K562 (cell line): ENCODE results near the gene CAMK2G. TPM values are rescaled to one million over a fixed set of nuclear protein-coding genes. Genes with fewer than 3 reads are reported as not detected.
A peak's percentile ranks its signal among the peaks of the same experiment; 100 is the strongest.

Experiments used
- BMI1 ChIP-seq: fragments of 150-350 bp; IDR thresholded peaks from 2 replicates; pipeline ENCODE4 v1.6.1; 2014; ENCODE audit warnings: low read length
- BRD4 ChIP-seq: fragments of 200-600 bp; sonication (generic); IDR thresholded peaks from 2 replicates; pipeline ENCODE4 v1.6.1; 2017; ENCODE audit warnings: inconsistent platforms
- BRF1 ChIP-seq: IDR thresholded peaks from 3 replicates; pipeline ENCODE4 v1.6.1; 2011; ENCODE audit warnings: borderline replicate concordance, mild to moderate bottlenecking; ENCODE audit not compliant: insufficient read length; ENCODE audit errors: extremely low read depth
- CBFA2T2 ChIP-seq: fragments of 450-650 bp; conservative IDR thresholded peaks from 2 replicates; pipeline ENCODE4 v1.6.1; 2017; ENCODE audit warnings: mild to moderate bottlenecking
- EP400 ChIP-seq: fragments of 450-650 bp; IDR thresholded peaks from 2 replicates; pipeline ENCODE4 v1.6.1; 2017; ENCODE audit warnings: antibody characterized with exemption, mild to moderate bottlenecking, moderate library complexity
- FOXP1 ChIP-seq: sonication (generic); formaldehyde crosslinking; IDR thresholded peaks from 2 replicates; pipeline ENCODE4 v1.8.0; 2022; ENCODE audit warnings: mild to moderate bottlenecking, missing genetic modification reagents
- GABPB1 ChIP-seq: sonication (generic); formaldehyde crosslinking; IDR thresholded peaks from 2 replicates; pipeline ENCODE4 v1.8.0; 2022; ENCODE audit warnings: mild to moderate bottlenecking, missing genetic modification reagents
- HDAC1 ChIP-seq, 2 experiments: fragments of 450-650 bp; IDR thresholded peaks; 2 replicates each; pipeline ENCODE4 v1.6.1; 2016 to 2017; ENCODE audit warnings: inconsistent platforms in 1 of 2, mild to moderate bottlenecking in 1 of 2, moderate library complexity in 1 of 2
- MLX ChIP-seq, 2 experiments: fragments of 450-650 bp in 1 of 2; sonication (generic) in 1 of 2; formaldehyde crosslinking; conservative IDR thresholded peaks; 2 replicates each; pipeline versions ENCODE4 v1.4.0 to v1.8.1; 2020 to 2022; ENCODE audit warnings: mild to moderate bottlenecking in 1 of 2, missing genetic modification reagents in 1 of 2
- MTA3 ChIP-seq: fragments of 450-650 bp; formaldehyde crosslinking; IDR thresholded peaks from 2 replicates; pipeline ENCODE4 v1.6.1; 2017; ENCODE audit warnings: mild to moderate bottlenecking, borderline replicate concordance
- MYBL2 ChIP-seq, 2 experiments: fragments of 450-650 bp in 1 of 2; sonication (generic) in 1 of 2; formaldehyde crosslinking in 1 of 2; IDR thresholded peaks; 2 replicates each; pipeline versions ENCODE4 v1.6.1 to v1.8.1; 2017 to 2022; ENCODE audit warnings: borderline replicate concordance in 1 of 2, inconsistent platforms in 1 of 2, low read depth in 1 of 2, mild to moderate bottlenecking in 1 of 2, missing genetic modification reagents in 1 of 2, moderate library complexity in 1 of 2
- POLR2G ChIP-seq: fragments of 200-400 bp; formaldehyde crosslinking; IDR thresholded peaks from 2 replicates; pipeline ENCODE4 v1.6.1; 2017; ENCODE audit warnings: low read depth, mild to moderate bottlenecking, antibody characterized with exemption, low read length, moderate library complexity
- SRSF1 ChIP-seq: fragments of 200-400 bp; formaldehyde crosslinking; IDR thresholded peaks from 2 replicates; pipeline ENCODE4 v1.6.1; 2017; ENCODE audit warnings: mild to moderate bottlenecking, low read depth, low read length, moderate library complexity
- TARDBP ChIP-seq: fragments of 450-650 bp; IDR thresholded peaks from 2 replicates; pipeline ENCODE4 v1.6.1; 2016
- TGIF2 ChIP-seq: sonication (generic); formaldehyde crosslinking; IDR thresholded peaks from 2 replicates; pipeline ENCODE4 v1.8.1; 2022; ENCODE audit warnings: mild to moderate bottlenecking, missing genetic modification reagents, moderate library complexity
- THRB ChIP-seq: fragments of 450-650 bp; formaldehyde crosslinking; conservative IDR thresholded peaks from 2 replicates; pipeline ENCODE4 v1.4.0; 2022; ENCODE audit warnings: mild to moderate bottlenecking, missing genetic modification characterization
- USF1 ChIP-seq: sonication (generic); formaldehyde crosslinking; IDR thresholded peaks from 2 replicates; pipeline ENCODE4 v1.9.0; 2022; ENCODE audit warnings: mild to moderate bottlenecking, missing genetic modification reagents
- USF2 ChIP-seq: sonication (generic); formaldehyde crosslinking; IDR thresholded peaks from 2 replicates; pipeline ENCODE4 v1.5.0; 2020; ENCODE audit warnings: missing genetic modification reagents
- ZNF146 ChIP-seq: IDR thresholded peaks from one replicate; pipeline ENCODE4 v1.6.1; 2018; ENCODE audit warnings: missing compliant biosample characterization; ENCODE audit not compliant: unreplicated experiment
- ZNF282 ChIP-seq: sonication (generic); formaldehyde crosslinking; IDR thresholded peaks from 2 replicates; pipeline ENCODE4 v1.8.1; 2023; ENCODE audit warnings: missing genetic modification reagents
- ZNF707 ChIP-seq: fragments of 250-450 bp; sonication (Bioruptor Pico); conservative IDR thresholded peaks from 2 replicates; pipeline ENCODE4 v1.8.0; 2022; ENCODE audit warnings: inconsistent platforms, mild to moderate bottlenecking, moderate library complexity
- ZSCAN32 ChIP-seq: fragments of 450-650 bp; formaldehyde crosslinking; IDR thresholded peaks from 2 replicates; pipeline ENCODE4 v1.4.0; 2020; ENCODE audit warnings: mild to moderate bottlenecking, moderate library complexity
- polyA plus RNA-seq, 8 experiments: library from polyadenylated mRNA; depleted of rRNA in 4 of 8; stranded (reverse) in 5 of 8; unstranded in 3 of 8; fragments of >200 nt; fragmentation: Nextera tagmentation in 2 of 8; fragmentation: Illumina TruSeq in 1 of 8; extraction: Ambion mirVana in 2 of 8; extraction: Trizol in 1 of 8; gene quantifications; 2 replicates each; pipeline versions ENCODE4 v1.2.1 to v1.2.3, GENCODE V29; 2011 to 2014; ENCODE audit warnings: inconsistent platforms in 1 of 8, missing spikeins in 1 of 8
- total RNA-seq, 7 experiments: library from RNA; depleted of rRNA in 6 of 7; stranded (reverse); fragments of >200 nt in 6 of 7; fragmentation: Illumina TruSeq in 2 of 7; extraction: Trizol in 2 of 7; gene quantifications; 2 replicates each; pipeline versions ENCODE4 v1.2.1 to v1.2.3, GENCODE V29; 2011 to 2021; ENCODE audit warnings: low replicate concordance in 1 of 7

CAMK2G gene
- total and polyA plus RNA-seq, 9 of the 15 experiments (the other 6 are each of a cell fraction or from before 2014, with no cell fraction given): 9.0 to 37.9 (median 32.6) TPM

GRCh38 chr10:73879296-73880173 is 5.2 kb upstream of the CAMK2G start (continued):
- TF ChIP-seq CBFA2T2 (no peak), EP400 (peak; percentile 73; the same call in 1 of the 2 replicates), BRD4 (no peak), ZSCAN32 (CRISPR knock-in tag) (no peak), GABPB1 (CRISPR knock-in tag) (peak; percentile 92), USF1 (CRISPR knock-in tag) (no peak), ZNF282 (no peak), TARDBP (peak; percentile 96; the same call in 1 of the 2 replicates), MLX (CRISPR knock-in tag; conservative IDR thresholded peaks at IDR 0.05) (no peak), ZNF707 (CRISPR knock-in tag) (no peak), THRB (CRISPR knock-in tag) (no peak), MYBL2 (IDR thresholded peaks at IDR 0.05; ENCODE audit: low read depth) (no peak), MYBL2 (CRISPR knock-in tag; IDR thresholded peaks at IDR 0.05; ENCODE audit: borderline replicate concordance) (no peak), ZNF146 (no peak), BMI1 (no peak), MTA3 (peak; percentile 96), FOXP1 (peak; percentile 53; the same call in 1 of the 2 replicates), POLR2G (no peak), TGIF2 (CRISPR knock-in tag) (no peak), SRSF1 (no peak), HDAC1 (IDR thresholded peaks at IDR 0.05) (peak in 1 of 2 experiments; percentile 93; a peak in 2 of 4 replicates), USF2 (CRISPR knock-in tag) (no peak), BRF1 (no peak)
